ENCODE measurements around the gene ANKRD11. TPM values are rescaled to one million over a fixed set of nuclear protein-coding genes. Genes with fewer than 3 reads are reported as not detected.
A peak's percentile ranks its signal among the peaks of the same experiment; 100 is the strongest.

ANKRD11 gene
- total RNA-seq, 1 experiment from 2014 or later, result 266 TPM

DNA sequence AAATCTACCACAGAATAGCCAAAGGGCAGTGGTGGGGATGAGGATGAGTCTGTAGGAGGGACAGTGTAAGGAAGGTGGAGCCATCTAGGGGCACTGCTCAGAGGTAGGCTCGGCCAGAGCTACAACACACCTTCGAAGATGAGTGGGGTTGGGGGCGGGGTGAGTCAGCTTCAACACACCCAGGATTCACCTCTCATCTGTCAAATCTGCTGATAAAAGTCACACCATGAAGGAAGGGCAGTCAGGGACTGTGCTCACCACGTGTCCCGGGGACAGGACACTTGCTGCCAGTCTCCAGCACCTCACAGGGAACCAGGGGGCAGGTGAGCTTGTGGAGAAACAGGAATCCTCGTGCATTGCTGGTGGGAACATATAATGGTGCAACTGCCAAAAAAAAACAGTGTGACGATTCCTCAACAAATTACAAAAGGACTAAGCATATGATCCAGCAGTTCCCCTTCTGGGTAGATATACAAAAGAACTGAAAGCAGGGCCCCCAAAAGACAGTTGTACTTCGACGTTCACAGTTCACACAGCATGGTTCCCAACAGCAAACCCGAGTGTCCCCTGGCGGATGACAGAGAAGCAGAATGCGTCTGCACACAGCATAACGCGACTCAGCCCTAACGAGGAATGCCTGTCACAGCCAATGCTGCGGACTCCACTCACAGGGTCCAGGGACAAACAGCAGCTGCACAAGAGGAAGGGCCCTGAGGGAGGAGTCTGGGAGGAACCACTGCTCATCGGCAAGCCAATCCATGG lies 133.1 kb downstream of the ANKRD11 start:
- Histone ChIP-seq H3K36me3 (ENCODE audit: control insufficient read depth in 1 of 2, insufficient read depth in 2 of 2, low read length in 2 of 2) (peaks cover 0 to 4% of the 10 kb centered on the region in 2 experiments; a peak in 1 of 4 replicates), H3K27ac (ENCODE audit: low read depth, low read length) (no peak overlapping the region), H3K9me2 (ENCODE audit: insufficient read depth) (no peaks in the 10 kb centered on the region), H3K79me2 (ENCODE audit: insufficient read depth, low read length) (peaks cover 100% of the 10 kb centered on the region), H3K4me3 (replicated peaks in 1 of 2; ENCODE audit: low read depth in 1 of 2, low read length in 2 of 2) (no peak overlapping the region), H4K20me1 (ENCODE audit: insufficient read depth) (peaks cover 39% of the 10 kb centered on the region; the same call in 1 of the 2 replicates), H3K9ac (ENCODE audit: low read length) (no peak overlapping the region), H2AFZ (ENCODE audit: low read depth, low read length, poor library complexity, severe bottlenecking) (no peak overlapping the region), H3K27me3 (ENCODE audit: insufficient read depth, low read length) (no peaks in the 10 kb centered on the region), H3K4me2 (ENCODE audit: low read length) (peak overlapping the region; percentile 7; the same call in 1 of the 2 replicates), H3K4me1 (ENCODE audit: control insufficient read depth in 1 of 2, insufficient read depth in 2 of 2, low read length in 2 of 2) (peaks cover 7 to 46% of the 10 kb centered on the region in 2 experiments; a peak in 3 of 4 replicates), H3K9me3 (ENCODE audit: control insufficient read depth in 1 of 2, insufficient read depth in 1 of 2, low read depth in 1 of 2, low read length in 2 of 2) (no peaks in the 10 kb centered on the region)
- POLR2A ChIA-PET, result interaction anchor here (0.7 kb wide), 1 partner anchor 138 kb away, joined by 3 read pairs; no protein-coding TSS in a partner anchor
- CTCF ChIA-PET, result interaction anchor here (0.6 to 1.2 kb wide), 2 partner anchors 9 to 35 kb away, joined by 3 read pairs; no protein-coding TSS in a partner anchor
- peak; percentile 88 for ATAC-seq
- TF ChIP-seq, protein P1, sequence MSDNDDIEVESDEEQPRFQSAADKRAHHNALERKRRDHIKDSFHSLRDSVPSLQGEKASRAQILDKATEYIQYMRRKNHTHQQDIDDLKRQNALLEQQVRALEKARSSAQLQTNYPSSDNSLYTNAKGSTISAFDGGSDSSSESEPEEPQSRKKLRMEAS (IDR thresholded peaks at IDR 0.05), result no peak
- no peak for TF ChIP-seq CBX3 (IDR thresholded peaks at IDR 0.05; ENCODE audit: low read depth)
- TF ChIP-seq, protein P2, sequence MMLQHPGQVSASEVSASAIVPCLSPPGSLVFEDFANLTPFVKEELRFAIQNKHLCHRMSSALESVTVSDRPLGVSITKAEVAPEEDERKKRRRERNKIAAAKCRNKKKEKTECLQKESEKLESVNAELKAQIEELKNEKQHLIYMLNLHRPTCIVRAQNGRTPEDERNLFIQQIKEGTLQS (IDR thresholded peaks at IDR 0.05), result no peak
- TF ChIP-seq SIN3A (IDR thresholded peaks at IDR 0.05; ENCODE audit: low read depth), result no peak
- TF ChIP-seq POLR2AphosphoS5 (IDR thresholded peaks at IDR 0.05; ENCODE audit: low read depth, low read length), result no peak
- no peak for TF ChIP-seq SP1 (IDR thresholded peaks at IDR 0.05; ENCODE audit: low read depth)
- no peak for TF ChIP-seq ZFX (IDR thresholded peaks at IDR 0.05)
- TF ChIP-seq CEBPB (IDR thresholded peaks at IDR 0.05; ENCODE audit: low read depth), result no peak
- TF ChIP-seq TCF7L2 (IDR thresholded peaks at IDR 0.05; ENCODE audit: borderline replicate concordance, extremely low read depth, insufficient read depth, insufficient read length), result no peak
- no peak for TF ChIP-seq YY1 (IDR thresholded peaks at IDR 0.05; ENCODE audit: extremely low read depth, insufficient replicate concordance, low read depth, low read length)
- TF ChIP-seq JUND (IDR thresholded peaks at IDR 0.05), result no peak
- peak; percentile 53 for TF ChIP-seq RAD21 (IDR thresholded peaks at IDR 0.05; ENCODE audit: low read depth)
- no peak for TF ChIP-seq ZNF274 (IDR thresholded peaks at IDR 0.05; ENCODE audit: low read depth, low read length)
- TF ChIP-seq POLR2A (IDR thresholded peaks at IDR 0.05; ENCODE audit: borderline replicate concordance, extremely low read depth, insufficient read depth, insufficient read length), result no peak
- TF ChIP-seq, protein P3, sequence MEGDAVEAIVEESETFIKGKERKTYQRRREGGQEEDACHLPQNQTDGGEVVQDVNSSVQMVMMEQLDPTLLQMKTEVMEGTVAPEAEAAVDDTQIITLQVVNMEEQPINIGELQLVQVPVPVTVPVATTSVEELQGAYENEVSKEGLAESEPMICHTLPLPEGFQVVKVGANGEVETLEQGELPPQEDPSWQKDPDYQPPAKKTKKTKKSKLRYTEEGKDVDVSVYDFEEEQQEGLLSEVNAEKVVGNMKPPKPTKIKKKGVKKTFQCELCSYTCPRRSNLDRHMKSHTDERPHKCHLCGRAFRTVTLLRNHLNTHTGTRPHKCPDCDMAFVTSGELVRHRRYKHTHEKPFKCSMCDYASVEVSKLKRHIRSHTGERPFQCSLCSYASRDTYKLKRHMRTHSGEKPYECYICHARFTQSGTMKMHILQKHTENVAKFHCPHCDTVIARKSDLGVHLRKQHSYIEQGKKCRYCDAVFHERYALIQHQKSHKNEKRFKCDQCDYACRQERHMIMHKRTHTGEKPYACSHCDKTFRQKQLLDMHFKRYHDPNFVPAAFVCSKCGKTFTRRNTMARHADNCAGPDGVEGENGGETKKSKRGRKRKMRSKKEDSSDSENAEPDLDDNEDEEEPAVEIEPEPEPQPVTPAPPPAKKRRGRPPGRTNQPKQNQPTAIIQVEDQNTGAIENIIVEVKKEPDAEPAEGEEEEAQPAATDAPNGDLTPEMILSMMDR (IDR thresholded peaks at IDR 0.05 in 2 of 3, conservative IDR thresholded peaks at IDR 0.05 in 1 of 3; ENCODE audit: borderline replicate concordance in 1 of 3, insufficient read depth in 1 of 3, low read depth in 2 of 3, low read length in 2 of 3), result peak in 2 of 3 experiments; percentile 24 to 34; a peak in 2 of 6 replicates
- no peak for TF ChIP-seq EZH2phosphoT487 (IDR thresholded peaks at IDR 0.05; ENCODE audit: borderline replicate concordance)
- peak; percentile 55; the same call in 1 of the 2 replicates for TF ChIP-seq EGR1 (IDR thresholded peaks at IDR 0.05; ENCODE audit: low read depth)
- TF ChIP-seq SRF (IDR thresholded peaks at IDR 0.05; ENCODE audit: low read depth), result no peak
- TF ChIP-seq FOSL1 (IDR thresholded peaks at IDR 0.05; ENCODE audit: low read depth), result no peak
- TF ChIP-seq EZH2 (IDR thresholded peaks at IDR 0.05), result no peak
- no peak for TF ChIP-seq ELF1 (IDR thresholded peaks at IDR 0.05; ENCODE audit: borderline replicate concordance, low read depth)
- intact Hi-C loops (cut with micrococcal nuclease), result no loop called here
- BruUV-seq (replicated peaks), result no TSS peak
- no peak for DNase-seq (ENCODE audit: low read depth, low spot score)
- RAD21 ChIA-PET (ENCODE audit: low non-redundant PET in 1 of 2, low total read pairs in 2 of 2, uncharacterized antibody in 2 of 2, unreplicated experiment in 2 of 2), result no interaction called here

Data from HCT116 (cell line).